Inferior parietal cortex (tissue), 1 donor: ENCODE measurements around the gene VASP.

ENCODE experiments used
- DNase-seq: peaks from one replicate; pipeline ENCODE4 v3.0.0-alpha.2; 2016; ENCODE audit errors: extremely low spot score

The VASP gene

DNA sequence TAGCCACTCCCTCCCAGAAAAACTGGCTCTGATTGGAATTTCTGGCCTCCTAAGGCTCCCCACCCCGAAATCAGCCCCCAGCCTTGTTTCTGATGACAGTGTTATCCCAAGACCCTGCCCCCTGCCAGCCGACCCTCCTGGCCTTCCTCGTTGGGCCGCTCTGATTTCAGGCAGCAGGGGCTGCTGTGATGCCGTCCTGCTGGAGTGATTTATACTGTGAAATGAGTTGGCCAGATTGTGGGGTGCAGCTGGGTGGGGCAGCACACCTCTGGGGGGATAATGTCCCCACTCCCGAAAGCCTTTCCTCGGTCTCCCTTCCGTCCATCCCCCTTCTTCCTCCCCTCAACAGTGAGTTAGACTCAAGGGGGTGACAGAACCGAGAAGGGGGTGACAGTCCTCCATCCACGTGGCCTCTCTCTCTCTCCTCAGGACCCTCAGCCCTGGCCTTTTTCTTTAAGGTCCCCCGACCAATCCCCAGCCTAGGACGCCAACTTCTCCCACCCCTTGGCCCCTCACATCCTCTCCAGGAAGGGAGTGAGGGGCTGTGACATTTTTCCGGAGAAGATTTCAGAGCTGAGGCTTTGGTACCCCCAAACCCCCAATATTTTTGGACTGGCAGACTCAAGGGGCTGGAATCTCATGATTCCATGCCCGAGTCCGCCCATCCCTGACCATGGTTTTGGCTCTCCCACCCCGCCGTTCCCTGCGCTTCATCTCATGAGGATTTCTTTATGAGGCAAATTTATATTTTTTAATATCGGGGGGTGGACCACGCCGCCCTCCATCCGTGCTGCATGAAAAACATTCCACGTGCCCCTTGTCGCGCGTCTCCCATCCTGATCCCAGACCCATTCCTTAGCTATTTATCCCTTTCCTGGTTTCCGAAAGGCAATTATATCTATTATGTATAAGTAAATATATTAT lies 33.3 kb upstream of the VASP start:
- DNase-seq = no peak

DNA sequence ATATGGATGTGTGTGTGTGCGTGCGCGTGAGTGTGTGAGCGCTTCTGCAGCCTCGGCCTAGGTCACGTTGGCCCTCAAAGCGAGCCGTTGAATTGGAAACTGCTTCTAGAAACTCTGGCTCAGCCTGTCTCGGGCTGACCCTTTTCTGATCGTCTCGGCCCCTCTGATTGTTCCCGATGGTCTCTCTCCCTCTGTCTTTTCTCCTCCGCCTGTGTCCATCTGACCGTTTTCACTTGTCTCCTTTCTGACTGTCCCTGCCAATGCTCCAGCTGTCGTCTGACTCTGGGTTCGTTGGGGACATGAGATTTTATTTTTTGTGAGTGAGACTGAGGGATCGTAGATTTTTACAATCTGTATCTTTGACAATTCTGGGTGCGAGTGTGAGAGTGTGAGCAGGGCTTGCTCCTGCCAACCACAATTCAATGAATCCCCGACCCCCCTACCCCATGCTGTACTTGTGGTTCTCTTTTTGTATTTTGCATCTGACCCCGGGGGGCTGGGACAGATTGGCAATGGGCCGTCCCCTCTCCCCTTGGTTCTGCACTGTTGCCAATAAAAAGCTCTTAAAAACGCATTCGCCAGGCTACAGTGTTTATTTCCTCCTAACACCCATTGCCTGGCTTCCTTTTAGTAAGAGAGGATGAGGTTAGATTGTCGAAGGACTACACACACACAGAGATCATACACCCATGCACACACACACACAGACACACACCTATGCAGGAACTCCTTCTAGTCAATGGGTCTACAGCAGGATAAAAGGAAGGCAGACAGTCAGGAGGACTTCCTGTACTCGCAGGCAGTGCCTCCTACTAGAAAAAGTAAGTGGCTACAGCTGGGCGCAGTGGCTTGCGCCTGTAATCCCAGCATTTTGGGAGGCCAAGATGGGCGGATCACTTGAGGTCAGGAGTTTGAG lies 32.4 kb upstream of the VASP start:
- no peak for DNase-seq

DNA sequence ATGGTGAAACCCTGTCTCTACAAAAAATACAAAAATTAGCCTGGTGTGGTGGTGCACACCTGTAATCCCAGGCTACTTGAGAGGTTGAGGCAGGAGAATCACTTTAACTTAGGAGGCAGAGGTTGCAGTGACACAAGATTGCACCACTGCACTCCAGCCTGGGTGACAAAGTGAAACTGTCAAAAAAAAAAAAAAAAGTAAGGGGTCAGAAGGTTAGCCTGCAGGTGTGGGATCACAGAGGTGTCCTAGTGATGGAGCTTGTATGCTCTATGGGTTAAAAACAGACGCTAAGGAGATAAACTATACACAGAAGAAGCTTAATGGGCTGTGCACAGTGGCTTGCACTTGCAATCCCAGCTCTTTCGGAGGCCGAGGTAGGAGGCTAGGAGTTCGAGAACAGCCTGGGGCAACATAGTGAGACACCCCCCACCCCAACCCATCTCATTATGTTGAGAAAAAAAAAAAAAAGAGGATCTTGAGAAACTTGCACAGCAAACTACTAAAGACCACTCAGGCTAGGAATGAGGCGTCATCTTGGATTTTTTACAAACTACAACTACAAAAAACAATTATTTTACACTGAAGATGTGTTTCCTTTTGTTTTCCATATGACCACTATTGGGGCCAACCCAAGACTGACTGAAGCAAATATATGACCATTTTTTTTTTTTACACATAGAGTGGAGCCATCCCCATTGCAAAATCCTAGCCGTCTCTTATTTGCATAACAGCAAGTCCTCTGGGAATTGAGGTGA lies 31.6 kb upstream of the VASP start:
- DNase-seq = no peak

DNA sequence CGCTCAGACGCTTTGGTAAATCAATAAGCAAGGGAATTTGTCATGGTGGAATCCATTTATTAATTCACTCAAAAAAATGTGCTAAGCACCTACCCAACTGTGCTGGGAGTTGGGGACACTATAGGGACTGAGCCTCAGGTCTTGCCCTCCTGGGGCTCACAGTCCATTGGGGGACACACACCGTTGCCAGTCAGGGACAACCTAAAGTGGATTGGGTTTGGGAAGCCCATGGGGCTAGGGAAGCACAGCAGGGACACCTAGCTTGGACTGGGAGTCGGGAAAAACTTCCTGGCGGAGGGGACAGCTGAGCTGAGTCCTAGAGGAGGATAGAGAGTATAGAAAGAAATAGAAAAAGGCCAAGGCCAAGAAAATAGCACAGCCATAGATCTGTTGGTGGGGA lies 31.0 kb upstream of the VASP start:
- no peak for DNase-seq

DNA sequence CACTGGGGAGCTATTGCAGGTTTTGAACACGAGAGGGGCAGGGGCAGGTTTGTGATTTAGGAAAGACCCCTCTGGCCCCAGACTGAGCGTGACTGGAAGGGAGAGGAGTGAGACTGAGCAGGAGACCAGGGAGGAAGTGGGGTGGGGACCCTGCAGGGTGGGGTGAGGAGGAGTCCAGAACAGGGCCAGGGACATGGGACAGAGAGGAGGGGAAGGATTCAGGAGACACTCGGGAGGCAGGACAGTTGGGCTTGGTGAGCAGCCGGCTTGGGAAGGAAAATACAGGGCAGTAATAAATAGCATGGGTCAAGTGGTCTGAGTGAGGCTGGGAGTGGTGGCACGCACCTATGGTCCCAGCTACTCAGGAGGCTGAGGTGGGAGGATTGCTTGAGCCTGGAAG lies 30.1 kb upstream of the VASP start:
- DNase-seq = no peak

DNA sequence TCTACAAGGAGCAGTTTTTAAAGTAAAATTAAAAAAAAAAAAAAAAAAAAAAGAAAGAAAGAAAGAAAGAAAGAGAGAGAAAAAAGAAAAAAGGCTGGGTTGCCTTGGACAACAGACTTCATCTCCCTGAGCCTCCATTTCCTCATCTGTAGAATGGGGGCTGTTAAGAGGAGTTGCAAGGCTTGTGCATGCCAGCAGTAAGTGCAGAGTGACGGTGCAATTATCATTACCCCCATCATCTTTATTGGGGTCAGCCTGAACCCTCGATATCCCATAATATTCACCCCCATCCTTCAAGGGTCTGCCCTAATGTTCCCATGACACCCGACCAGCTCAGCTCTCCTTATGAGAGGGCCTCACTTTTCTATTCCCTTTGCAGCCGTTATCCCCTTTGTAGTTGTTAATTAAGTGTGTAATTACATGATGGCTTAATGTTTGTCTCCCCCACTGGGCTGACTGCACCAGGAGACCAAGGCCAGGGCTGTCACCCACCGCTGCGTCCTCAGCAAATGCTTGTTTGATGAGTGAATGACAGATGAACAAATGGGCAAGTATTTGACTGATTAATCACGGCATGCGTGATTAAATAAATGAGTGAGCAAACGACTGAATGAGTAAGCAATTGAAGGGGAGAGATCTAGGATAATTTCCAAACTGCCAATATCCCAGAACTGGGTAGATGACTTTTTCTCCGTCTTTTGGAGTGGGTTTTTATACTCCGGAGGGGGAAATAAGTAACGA lies 29.4 kb upstream of the VASP start:
- DNase-seq = no peak

DNA sequence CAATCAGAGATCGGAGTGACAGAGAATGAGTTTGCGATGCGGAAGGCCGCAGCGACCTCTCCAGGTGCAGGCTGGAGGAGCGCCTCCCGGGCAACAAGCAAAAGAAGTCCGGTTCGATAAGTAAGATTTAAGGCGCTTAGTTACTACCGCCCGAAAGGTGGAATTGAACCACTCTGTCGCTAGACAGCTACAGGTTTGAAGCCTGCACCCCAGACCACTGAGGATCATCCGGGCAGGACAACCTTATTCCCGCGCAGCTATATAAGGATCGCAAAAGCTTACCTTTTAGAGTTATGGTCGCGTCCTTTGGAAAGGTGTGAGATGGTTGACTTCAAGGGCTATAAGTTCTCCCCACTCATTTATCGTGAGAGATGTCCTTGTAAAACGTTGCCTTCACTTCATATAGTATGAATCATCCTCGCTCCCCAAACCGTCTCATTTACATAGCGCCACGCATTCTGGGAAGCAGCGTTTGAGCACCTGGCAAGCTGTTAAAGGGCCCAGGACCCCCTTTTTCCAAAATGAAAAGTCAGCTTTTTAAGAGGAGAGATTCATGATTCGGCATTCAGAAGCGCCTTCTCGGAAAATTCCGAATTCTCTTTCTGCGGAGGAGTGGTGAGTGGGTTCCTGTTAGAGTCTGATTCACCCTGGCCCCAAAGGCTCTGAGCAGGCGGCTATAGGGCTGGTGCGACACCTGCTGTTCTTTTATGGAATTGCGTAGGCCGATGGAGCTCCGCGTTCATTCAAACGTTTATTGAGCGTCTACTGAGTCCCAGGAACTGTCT lies 28.6 kb upstream of the VASP start:
- DNase-seq = peak; percentile 94

DNA sequence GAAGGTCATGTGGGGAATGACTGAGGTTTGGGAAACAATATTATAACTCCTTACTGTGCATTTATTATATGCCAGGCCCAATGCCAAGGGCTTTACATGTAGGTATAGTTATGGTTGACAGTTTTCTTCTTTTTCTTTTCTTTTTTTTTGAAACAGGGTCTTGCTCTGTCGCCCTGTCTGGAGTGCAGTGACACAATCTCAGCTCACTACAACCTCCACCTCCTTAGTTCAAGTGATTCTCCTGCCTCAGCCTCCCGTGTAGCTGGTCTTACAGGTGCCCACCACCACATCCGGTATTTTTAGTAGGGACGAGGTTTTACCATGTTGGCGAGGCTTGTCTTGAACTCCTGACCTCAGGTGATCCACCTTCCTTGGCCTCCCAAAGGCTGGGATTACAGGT lies 24.2 kb upstream of the VASP start:
- no peak for DNase-seq

DNA sequence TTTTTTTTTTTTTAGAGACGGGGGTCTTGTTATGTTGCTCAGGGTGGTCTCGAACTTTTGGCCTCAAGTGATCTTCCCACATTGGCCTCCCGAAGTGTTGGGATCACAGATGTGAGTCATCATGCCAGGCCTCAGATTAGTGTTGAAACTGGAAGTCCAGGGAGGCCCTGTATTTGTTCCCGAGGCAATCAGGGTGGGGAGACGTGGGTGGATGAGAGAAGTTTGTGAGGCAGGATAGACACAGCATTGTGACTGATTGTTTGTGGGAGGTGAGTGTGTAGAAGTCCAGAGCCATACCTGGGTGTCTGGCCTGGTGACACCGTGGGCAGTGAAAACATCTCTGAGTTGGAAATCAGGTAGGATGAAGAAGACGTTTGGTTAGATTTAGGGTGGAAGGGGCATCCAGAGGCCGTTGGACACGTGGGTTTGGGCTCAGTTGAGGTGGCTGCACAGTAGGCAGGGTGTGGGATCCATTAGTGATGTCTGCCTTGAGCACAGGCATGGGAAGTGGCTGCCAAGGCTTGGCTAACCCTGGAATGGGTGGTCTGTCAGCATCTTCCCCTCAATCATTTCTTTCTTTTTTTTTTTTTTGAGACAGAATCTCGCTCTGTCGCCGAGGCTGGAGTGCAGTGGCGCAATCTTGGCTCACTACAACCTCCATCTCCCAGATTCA lies 22.9 kb upstream of the VASP start:
- DNase-seq = no peak

DNA sequence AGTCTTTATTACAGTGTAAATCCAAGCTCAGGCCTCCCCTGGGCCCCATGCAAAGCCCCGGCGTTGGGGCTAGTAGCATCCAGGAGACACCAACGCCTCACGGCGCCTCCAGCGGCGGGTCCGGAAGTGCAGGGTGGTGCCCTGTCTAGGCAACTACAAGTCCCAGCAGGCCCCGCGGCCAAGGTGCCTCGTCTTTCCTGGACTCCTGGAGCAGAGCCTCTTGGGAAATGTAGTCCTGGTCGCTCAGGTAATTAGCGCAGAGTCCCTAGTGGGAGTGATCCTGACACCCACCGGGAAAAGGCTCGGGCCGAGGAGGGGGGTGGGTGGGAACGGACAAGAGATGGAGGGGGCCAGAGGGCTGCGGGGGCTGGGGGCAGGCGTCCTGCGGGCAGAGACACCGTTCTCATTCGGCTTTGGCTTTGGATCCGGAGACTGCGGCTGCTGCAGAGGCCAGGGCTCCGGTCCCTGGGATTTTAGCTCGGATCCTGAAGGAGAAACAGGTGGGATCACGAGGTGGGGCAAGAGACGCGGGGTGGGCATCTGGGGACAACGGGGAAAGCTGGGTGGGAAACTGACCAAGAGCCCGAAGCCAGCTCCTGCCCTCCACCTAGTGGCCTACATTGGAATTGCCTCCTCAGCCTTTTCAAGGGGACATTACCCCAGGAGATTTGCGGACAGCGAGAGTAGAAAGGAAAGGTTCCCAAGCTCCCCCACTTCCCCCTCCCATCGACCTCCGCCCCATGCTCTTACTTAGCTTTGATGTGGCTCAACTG lies 21.8 kb upstream of the VASP start:
- DNase-seq = peak; percentile 97

DNA sequence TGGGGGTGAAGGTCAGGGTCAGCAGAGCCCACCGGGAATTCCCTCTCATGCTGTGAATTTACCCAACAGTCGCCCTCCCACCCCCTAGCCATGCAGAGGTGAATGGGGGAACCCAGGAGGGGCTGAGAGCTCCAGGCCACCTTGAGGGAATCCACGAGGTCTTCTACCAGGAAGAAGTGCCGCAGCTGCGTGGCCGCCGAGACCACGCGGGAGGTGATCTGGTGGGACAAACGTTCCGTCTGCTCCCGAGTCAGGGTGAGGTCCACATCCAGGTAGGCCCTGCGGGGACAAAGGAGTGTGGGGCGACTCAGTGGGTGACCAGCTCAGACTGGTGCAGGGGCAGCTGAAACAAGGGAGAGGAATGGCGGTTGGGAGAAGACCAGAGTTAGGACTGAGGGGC lies 18.6 kb upstream of the VASP start:
- DNase-seq = no peak

DNA sequence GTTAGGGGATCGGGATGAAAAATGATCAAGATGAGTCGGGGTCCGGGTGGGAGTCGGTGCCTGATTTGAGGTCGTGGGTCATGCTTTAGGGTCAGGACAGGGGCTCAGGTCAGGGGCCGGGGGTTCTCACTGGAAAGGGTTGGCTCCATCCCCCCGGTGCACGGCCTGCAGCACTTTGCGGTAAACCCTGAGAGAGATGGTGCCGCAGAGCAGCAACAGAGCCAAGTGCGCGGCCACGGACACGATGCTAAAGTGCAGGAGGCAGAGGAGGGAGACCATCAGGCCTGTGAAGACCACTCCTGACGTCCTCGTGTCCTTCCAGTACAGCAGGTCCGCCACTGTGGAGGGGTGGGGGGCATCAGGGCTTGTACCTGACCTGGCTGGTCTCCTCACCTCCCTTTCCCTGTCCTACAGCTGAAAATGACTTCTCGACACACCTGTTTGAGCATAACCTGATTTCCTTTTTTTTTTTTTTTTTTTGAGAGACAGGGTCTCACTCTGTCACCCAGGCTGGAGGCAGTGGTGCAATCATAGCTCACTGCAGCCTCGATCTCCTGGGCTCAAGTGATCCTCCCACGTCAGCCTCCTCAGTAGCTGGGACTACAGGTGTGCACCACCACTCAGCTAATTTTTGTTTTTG lies 17.9 kb upstream of the VASP start:
- no peak for DNase-seq

DNA sequence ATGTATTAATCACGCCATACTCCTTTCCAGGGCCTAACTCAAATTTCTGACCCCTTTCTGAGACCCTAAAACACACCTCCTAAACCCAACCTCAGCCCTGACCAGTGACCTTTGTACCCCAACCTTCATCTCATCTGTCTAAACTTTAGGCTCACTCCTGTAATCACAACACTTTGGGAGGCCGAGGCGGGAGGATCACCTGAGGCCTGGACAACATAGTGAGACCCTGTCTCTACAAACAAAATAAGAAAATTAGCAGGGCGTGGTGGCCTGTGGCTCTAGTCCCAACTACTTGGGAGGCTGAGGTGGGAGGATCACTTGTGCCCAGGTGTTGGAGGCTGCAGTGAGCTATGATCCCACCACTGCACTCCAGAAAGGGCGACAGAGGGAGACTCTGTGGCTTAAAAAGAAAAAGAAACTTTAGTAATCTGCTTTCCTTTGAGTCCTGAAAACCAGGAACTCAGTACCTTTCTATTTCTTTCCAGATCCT lies 15.1 kb upstream of the VASP start:
- no peak for DNase-seq

DNA sequence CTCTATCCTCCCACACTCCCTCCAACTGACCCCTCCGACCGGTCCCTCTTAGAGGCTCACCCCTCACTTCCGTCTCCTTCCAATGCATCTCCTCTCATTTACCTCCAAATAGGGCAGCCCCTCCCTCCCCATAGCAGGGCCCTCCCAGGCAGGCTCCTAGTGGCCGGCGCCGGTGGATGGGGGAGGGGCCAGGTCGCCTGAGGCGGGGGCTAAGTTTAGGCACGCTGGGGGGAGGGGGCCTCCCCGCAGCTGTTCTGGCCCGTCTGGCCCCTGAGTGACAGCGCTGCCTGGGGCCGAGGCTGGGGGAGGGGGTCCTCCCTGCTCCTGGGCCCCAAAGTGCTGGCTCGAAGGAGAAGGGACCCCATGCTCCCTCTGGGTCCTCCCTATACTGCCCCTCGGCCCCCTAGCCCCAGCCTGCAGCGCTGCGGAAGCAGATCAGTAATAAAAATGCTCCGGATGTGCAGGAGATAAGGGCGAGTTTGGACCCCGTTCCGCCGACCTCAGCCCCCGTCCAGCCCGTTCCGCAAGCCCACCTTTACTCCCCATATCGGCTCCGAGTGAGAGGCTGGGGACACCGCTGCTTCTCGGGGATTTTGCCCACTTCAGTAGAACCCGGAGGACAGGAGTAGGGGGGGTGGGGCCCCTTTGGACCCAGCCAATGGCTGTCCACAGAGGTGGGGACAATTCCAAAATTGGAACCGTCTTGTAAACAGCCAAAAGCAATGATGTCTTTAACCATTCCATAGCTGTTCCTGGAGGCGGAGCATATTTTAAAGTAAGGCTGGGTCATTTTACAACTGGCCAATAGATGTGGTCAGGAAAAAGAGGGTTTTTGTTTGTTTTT lies 14.4 kb upstream of the VASP start:
- peak; percentile 58 for DNase-seq

DNA sequence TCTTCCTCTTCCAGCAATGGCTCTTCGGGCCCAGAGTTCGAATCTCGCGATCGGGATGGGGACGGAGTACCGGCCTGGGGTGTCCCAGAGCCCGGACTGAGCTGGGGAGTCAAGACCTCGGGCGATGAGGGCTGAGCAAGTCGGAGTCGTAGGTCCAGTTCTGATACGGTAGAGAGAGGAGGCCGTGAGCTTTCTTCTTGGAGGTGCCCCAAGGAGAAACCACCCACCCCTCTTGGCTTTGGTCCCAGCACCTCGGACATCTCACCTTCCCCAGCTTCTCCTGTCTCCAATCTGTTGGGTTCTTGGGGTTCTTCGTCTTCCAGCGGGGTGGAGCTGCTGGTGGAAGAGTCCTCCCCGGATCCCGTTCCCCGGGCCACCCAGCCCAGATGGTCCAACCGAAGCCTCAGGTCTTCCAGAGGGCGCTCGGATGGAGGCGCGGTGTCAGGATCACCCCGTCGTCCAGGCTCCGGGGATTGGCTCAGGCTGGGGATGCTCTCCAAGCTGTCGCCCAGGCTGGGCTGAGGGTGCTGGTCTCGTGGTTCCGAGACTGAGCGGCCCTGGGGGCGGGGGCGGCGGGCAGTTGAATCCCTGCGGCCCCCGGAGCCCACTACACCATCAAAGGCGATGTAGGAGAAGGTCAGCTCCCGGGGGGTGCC lies 12.9 kb upstream of the VASP start:
- no peak for DNase-seq

DNA sequence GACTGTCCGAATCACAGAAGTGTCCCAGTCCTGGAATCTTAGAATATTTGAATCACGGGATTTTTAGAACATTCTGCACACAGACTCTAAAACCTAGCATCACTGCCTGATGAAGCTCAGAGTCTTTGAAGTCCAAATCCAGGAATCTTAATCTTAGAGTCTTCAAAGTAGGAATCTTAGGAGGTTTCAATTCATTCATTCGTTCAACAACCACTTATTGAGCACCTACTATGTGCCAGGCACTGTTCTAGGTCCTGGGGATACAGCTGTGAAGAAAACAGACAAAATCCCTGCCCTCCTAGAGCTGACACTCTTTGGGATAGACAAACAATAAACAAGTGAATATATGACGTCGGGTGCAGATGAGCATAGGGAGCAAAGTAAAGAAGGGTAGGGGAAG lies 12.1 kb upstream of the VASP start:
- no peak for DNase-seq

DNA sequence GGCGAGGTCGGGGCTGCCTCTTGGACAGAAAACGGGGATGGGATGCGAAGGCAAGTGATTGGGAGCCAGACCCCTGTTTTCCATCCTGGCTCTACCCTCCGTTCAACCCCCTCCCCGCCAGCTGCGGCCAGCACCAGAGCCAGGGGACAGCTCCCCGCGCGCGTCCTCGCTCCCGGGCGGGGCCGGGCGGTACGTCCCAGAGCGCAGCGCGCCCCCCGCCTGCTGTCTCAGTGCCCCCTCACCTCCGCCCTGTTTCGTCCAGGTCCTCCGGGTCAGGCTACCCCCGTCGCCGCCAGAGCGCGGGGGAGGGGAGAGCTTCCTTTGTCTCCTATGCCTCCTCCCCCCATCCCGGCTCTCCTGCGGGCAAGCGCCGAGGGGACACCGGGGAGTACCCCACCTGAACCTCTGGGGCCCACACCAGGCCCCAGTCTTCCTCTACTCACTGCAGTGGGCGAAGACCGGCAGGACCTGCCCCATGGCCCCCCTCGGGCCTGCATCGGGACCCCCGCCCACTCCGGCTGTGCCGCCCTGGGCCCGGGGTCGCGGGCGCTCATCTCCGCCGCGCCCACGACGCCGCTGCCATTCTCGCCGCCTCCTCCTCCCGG lies 10.8 kb upstream of the VASP start:
- no peak for DNase-seq
